Epithelial cell of esophagus (primary cell): ENCODE measurements around the gene ITSN1.

Source experiments
- DNase-seq: peaks from one replicate; pipeline ENCODE4 v3.0.0; 2010; ENCODE audit warnings: low read depth
- H3K4me3 ChIP-seq: 2 replicates; pipeline ENCODE4 v1.5.1; 2011; ENCODE audit warnings: mild to moderate bottlenecking, low read length, control low read depth
- CTCF ChIP-seq: IDR thresholded peaks from 2 replicates; pipeline ENCODE4 v1.5.1; 2011; ENCODE audit warnings: low read depth, mild to moderate bottlenecking, low read length, control low read depth, inconsistent platforms; ENCODE audit not compliant: insufficient read depth; ENCODE audit errors: missing control alignments

Gene ITSN1

GRCh38 chr21:33651965-33652680, 9.8 kb downstream of the ITSN1 start:
- no peak overlapping the region for H3K4me3 ChIP-seq

DNA sequence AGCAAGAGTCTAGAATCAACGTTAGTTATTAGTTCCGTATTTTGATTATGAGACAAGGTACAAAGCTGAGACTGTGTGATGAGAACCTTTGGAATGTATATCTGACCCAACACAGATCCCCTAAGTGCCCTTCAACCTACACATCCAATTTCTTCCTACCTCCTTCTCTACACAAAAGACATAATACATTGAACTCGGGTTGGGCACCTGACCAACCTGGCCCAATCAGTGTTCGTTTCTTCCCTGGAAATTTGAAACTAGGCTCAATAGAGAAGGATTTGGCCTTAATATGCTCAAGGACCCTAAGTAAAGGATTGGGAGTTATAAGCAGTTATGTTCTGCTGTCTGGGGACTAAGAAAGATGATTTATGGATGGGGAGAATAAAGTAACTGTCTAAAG, 12.1 kb downstream of the ITSN1 start:
- no peak overlapping the region for H3K4me3 ChIP-seq
- no peak for TF ChIP-seq CTCF
- no peak for DNase-seq

More at GRCh38 chr21:33651965-33652680, 9.8 kb downstream of the ITSN1 start:
- TF ChIP-seq CTCF = no peak
- no peak for DNase-seq

DNA sequence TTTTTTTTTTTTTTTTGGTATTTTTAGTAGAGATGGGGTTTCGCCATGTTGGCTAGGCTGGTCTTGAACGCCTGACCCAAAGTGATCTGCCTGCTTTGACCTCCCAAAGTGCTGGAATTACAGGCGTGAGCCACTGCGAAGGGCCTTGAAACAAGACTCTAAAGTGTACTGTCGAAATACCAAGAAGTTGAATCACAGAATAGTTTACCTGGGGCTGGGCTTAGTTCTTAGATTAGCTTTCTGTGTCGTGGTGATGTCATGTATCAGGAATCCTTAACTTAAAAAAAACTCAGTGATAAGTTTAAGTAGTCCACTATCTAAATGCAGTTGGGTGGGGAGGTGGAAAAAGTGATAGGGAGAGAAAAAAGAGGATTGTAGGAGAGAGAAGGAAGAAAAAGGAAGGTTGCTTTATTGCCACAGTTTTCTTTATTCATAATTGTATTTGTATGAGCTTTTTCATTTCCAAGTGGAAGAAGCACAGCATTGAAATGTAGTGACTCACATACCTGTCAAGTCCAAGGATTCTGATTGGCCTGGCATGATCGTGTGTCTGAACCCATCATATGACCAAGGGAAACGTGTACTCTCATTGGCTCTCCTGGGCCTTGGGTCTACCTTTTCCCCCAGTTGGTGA, 13.4 kb downstream of the ITSN1 start:
- TF ChIP-seq CTCF = no peak
- no peak overlapping the region for H3K4me3 ChIP-seq
- DNase-seq = peak; percentile 95

GRCh38 chr21:33657124-33657820, 15.0 kb downstream of the ITSN1 start:
- TF ChIP-seq CTCF = no peak
- no peak overlapping the region for H3K4me3 ChIP-seq
- no peak for DNase-seq

DNA sequence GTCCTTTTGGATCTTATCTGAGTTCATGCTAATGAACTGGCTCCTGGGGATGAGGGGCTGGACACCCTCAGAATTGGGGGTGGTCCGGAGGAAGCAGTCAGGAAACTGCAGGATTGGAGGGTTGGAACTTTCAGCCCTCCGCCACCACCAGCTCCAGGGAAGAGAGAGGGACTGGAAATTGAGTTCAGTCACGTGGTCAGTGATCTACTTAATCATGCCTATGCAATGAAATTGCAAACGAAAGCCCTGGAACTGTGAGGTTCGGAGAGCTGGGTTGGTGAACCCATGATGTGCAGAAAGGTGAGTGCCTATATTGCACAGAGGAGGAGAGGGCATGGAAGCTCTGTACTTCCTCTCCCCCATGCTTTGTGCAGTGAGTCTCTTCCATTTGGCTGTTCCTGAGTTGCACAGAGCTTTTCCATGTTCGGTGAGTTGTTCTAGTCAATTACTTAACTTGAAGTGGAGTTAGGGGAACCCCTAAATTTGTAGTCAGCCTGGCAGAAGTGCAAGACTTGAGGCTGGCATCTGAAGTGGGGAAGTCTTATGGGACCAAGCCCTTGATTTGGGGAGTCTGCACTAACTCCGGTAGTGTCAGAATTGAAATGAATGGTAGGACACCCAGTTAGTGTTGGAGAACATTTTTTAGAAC, 16.7 kb downstream of the ITSN1 start:
- H3K4me3 ChIP-seq = no peak overlapping the region

GRCh38 chr21:33659568-33659949, 17.3 kb downstream of the ITSN1 start:
- TF ChIP-seq CTCF = no peak

More for the DNA sequence above, 16.7 kb downstream of the ITSN1 start:
- no peak for DNase-seq
- TF ChIP-seq CTCF = no peak

More at GRCh38 chr21:33659568-33659949, 17.3 kb downstream of the ITSN1 start:
- H3K4me3 ChIP-seq = no peak overlapping the region
- DNase-seq = no peak
